Activated T-cell treated with anti-CD3 and anti-CD28 coated beads, Interleukin-2, amount 50 U/mL, for 4 hours (primary cell): ENCODE measurements around the gene GZMM. TPM values are rescaled to one million over a fixed set of nuclear protein-coding genes. Genes with fewer than 3 reads are reported as not detected.

Source experiments
- ATAC-seq, 2 donors: fragments of 200-7000 bp; cut with Tn5 transposase; one replicate each; pipeline ENCODE4 v1.10.0; 2021
- DNase-seq: peaks from one replicate; pipeline ENCODE4 v3.0.0-alpha.2; 2020
- H3K27me3 Mint-ChIP-seq: one replicate; pipeline ENCODE4 v1.8.0; 2021; ENCODE audit warnings: low read depth, mixed read lengths
- H3K36me3 Mint-ChIP-seq: one replicate; pipeline ENCODE4 v1.8.0; 2022; ENCODE audit warnings: mixed read lengths; ENCODE audit not compliant: insufficient read depth
- H3K4me1 Mint-ChIP-seq: one replicate; pipeline ENCODE4 v1.8.0; 2021; ENCODE audit warnings: low read depth, mixed read lengths
- H3K4me3 Mint-ChIP-seq: one replicate; pipeline ENCODE4 v1.8.0; 2021; ENCODE audit warnings: mild to moderate bottlenecking, moderate library complexity, mixed read lengths
- H3K9me3 Mint-ChIP-seq: one replicate; pipeline ENCODE4 v1.8.0; 2021; ENCODE audit warnings: mixed read lengths
- total RNA-seq, 3 donors: library from RNA; stranded (reverse); gene quantifications; one replicate each; pipeline ENCODE4 v1.2.1, GENCODE V29; 2021

The GZMM gene
- total RNA-seq, 3 donors from 2014 or later: 53.2 to 71.8 (median 65.8) TPM

DNA sequence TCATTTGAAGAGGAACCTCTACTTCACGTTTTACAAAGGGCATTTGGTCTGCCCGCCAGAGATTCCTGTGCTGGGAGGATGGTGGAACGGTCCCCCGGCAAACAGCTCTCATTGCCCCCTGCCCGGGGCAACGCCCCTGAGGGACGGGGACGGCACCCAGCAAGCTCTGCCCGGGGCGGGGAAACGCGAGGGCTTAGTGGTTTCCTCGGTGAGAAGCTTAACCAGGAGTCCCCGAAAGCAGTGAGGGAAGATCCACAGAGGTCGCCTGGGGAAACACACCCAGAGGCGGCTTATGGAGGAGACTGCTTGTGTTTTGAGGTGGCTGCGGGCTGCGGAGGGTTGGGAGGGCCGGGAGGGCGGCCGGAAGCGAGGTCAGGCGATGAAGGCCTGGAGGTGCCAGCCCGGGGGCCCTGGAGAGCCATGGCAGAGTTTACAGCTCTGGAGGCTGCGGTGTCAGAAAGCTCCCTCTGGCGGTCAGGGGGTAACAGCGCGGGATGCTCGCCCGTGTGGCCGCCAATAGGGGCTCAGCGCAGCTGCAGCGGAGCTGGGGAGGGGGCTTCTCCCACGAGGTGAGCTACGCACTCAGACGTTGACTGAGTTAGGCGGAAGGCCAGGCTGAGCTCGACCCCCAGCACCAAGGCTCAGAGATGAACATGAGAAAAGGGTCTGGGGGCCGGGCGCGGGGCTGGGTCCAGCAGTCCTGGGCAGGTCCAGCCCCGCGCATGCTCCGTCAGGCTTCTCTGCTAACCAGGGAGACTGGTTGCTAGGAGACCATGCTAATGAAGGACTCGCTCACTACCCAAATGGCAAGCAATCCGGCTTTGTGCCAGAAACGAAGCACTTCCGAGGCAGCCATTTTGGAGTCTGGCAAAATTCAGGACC lies 37.2 kb upstream of the GZMM start:
- DNase-seq (peak; percentile 86), ATAC-seq (peak; percentile 69 to 71)
- H3K36me3 Mint-ChIP-seq: no peaks in the 10 kb centered on the region
- no peaks in the 10 kb centered on the region for H3K27me3 Mint-ChIP-seq
- H3K4me3 Mint-ChIP-seq: peak overlapping the region; percentile 86
- no peaks in the 10 kb centered on the region for H3K9me3 Mint-ChIP-seq
- H3K4me1 Mint-ChIP-seq: peaks cover 37% of the 10 kb centered on the region

DNA sequence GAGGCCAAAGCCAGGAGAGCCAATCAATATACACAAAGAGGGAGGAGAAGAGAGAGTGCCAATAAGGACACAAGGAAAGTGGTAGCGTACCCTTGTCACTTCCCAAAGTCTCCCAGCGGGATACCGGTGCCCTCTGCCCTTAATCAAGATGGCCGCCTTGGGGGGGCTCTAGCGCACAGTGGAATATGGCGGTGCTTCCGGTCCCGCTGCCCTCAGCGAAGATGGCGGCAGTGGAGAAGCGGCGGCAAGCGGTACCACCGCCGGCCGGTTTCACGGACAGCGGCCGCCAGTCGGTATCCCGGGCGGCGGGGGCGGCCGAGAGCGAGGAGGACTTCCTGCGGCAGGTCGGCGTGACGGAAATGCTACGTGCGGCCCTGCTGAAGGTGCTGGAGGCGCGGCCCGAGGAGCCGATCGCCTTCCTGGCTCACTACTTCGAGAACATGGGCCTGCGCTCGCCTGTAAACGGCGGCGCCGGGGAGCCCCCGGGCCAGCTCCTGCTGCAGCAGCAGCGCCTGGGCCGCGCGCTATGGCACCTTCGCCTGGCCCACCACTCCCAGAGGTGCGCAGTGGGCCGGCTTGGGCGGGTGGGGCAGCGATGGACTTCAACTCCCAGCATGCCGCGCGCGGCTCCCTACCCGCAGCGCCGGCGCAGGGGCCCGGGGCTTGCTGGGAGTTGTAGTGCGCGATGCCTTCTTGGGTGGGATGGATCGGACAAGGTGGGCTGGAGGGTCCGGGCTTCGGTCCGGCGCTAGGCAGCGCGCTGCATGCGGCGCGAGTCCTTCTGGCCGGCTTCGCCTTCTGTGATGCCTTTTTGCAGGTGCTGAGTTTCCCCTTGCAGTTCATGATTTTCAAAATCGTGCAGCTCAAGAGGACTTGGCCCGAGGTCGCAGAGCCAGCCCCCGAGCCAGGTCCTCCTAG lies 36.3 kb upstream of the GZMM start, which contains the start of gene TPGS1:
TPGS1 (plus strand) TSS at position 212 of the 918 bp plus-strand sequence; CDS start at position 222, 10 bp downstream.
- peak; percentile 71 to 74 for ATAC-seq
- peak within 1 kb of the TSS; percentile 86 for H3K4me3 Mint-ChIP-seq
- no peaks in the 10 kb centered on the region for H3K27me3 Mint-ChIP-seq
- no peaks in the 10 kb centered on the region for H3K36me3 Mint-ChIP-seq
- peaks cover 43% of the 10 kb centered on the region for H3K4me1 Mint-ChIP-seq
- H3K9me3 Mint-ChIP-seq: no peaks in the 10 kb centered on the region
- DNase-seq: peak; percentile 80

DNA sequence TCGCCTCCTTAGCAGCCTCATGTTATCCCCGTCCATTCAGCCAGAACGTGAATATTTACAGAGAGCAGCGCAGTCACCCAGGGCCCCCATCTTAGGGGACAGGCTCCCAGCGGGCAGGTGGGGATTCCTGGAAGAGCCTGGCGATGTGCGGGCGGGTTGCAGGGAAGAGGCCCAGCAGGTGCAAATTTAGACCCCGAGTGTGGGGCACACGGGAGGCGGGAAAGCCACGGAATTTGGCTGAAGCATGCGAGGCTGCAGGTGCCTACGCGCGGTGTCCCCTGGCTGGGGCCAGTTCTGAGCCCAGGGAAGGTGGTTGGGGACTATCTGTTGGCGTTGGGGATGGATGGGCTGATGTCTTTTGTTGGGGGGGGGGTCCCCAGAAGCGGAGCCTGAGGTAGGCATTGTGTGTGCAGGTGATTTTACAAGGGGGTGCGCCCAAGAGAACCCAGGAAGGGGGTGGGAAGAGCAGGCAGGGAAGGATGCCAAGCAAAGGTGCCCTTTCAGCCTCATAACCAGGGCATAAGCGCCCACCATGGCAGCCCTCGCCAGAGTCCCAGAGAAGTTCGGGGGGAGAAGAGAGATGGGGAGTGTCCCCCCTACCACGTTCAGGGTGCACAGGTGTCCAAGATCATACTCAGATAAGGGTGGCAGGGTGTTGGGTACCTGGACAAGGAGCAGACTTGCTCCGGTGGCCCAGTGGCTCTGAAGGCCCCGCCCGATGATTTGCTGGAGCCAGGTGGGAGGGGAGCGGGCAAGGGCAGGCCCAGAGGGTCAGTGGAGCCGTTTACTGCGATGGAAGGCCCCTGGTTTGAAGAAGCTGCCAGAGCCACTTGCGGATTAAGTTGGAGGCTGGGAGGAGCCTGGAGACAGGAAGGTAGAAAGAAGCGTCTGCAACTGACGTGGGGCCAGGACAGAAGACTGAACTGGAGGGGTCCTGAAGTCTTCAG lies 35.4 kb upstream of the GZMM start:
- ATAC-seq: no peak
- no peak for DNase-seq
- peak overlapping the region; percentile 86 for H3K4me3 Mint-ChIP-seq
- H3K27me3 Mint-ChIP-seq: no peaks in the 10 kb centered on the region
- no peaks in the 10 kb centered on the region for H3K36me3 Mint-ChIP-seq
- no peaks in the 10 kb centered on the region for H3K9me3 Mint-ChIP-seq
- H3K4me1 Mint-ChIP-seq: peaks cover 43% of the 10 kb centered on the region

DNA sequence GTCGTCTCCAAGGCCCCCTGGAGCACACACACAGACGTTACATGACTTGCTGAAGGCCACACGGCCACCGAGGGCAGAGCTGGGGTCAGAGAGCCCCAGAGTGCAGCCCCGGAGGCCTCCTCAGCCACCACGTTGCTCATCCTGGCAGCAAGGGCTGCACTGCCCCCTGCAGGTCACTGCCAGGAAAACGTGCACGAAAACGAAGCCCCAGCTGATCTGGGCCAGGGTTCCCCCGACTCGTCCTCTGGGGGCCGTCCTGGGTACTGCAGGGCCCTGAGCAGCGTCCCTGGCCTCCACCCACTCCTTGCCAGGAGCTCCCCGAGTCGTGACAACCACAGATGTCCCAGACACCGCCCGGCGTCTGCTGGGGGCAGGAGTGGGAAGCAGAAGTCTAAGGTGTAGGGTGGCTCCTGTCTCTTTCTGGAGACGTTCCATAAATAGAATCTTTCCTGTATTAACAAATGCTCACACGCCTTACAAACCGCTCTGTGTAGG lies 33.2 kb upstream of the GZMM start:
- DNase-seq (peak; percentile 91), ATAC-seq (peak; percentile 33 to 39)
- Mint-ChIP-seq H3K4me3 (peak overlapping the region; percentile 81), H3K9me3 (no peaks in the 10 kb centered on the region), H3K4me1 (peaks cover 44% of the 10 kb centered on the region), H3K27me3 (no peaks in the 10 kb centered on the region), H3K36me3 (peaks cover 4% of the 10 kb centered on the region)

DNA sequence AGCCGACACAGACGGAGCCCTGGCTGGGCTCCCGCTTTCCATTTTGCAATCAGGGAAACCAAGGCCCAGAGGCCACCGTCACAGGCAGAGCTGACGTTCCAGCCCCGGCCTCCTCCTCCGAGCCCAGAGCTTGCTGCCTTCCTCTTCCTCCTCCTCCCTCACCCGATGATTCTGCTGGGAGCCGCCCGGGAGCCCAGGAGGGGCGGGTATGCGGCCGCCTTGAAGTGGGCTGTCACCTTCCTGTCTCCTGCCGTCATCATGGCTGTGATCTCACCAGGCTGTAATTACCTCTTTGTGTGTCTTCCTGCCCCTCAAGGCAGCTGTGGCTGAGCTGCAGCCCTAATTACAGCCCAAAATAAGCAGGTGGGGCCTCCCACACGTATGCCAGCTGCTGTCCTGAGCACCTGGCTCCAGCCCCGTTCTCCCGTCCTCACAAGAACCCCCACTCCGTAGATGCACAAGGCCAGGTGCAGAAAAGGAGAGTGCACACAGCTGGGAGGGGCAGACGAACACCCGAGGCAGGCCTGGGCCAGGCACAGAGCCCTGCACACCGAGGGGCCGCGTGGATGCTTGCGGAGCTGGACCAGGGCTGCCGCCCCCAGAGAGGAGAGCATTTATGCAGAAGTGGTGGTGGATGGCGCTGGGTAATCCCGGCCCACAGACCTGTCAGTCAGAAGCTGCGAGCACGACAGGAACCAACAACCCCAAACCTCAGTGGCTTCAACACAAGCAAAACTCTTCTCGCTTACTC lies 32.6 kb upstream of the GZMM start:
- peaks cover 4% of the 10 kb centered on the region for H3K36me3 Mint-ChIP-seq
- H3K4me1 Mint-ChIP-seq: peaks cover 41% of the 10 kb centered on the region
- peak; percentile 77 for DNase-seq
- no peaks in the 10 kb centered on the region for H3K9me3 Mint-ChIP-seq
- ATAC-seq: peak; percentile 34 to 38
- no peaks in the 10 kb centered on the region for H3K27me3 Mint-ChIP-seq
- peak overlapping the region; percentile 81 for H3K4me3 Mint-ChIP-seq

DNA sequence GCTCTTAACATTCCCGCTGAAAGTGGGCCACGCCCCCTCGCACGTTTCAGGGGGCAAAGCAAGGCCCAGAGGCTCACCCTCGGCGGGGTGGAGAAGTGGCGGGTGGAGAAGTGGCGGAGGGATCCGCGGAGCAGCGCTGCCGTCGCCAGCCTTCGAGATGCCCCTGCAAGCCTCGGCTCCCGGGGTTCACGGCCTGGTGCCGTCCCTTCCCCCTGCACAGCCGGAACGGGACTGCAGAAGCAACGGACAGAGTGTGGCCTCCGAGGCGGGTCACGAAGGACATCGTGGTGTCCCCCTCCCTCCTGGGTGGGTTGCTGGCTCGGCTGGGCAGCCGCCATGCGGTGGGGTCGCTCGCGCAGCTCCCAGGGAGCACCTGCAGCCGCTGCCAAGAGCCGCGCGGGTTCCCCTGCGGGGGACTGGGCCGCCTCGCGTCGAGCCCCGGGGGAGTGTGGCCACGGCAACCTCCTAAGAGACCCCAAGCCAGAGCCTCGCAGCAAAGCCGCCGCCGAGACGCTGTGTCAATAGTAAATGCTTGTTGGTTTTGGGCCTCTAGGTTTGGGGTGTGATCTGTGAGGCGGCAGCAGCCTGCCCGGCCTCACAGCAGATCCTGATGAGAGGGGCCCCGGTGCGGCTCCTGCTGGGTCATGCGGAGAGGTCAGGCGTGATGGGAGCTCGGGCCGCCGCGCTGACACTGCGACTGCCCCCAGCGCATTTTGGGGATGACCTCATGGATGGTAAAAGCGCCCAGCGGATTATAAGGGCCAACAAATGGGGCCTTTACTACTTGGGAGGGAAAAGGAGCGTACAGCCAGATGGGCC lies 31.1 kb upstream of the GZMM start:
- Mint-ChIP-seq H3K27me3 (no peaks in the 10 kb centered on the region), H3K4me1 (peaks cover 42% of the 10 kb centered on the region), H3K4me3 (no peak overlapping the region), H3K9me3 (no peaks in the 10 kb centered on the region), H3K36me3 (peaks cover 4% of the 10 kb centered on the region)
- no peak for ATAC-seq
- no peak for DNase-seq

DNA sequence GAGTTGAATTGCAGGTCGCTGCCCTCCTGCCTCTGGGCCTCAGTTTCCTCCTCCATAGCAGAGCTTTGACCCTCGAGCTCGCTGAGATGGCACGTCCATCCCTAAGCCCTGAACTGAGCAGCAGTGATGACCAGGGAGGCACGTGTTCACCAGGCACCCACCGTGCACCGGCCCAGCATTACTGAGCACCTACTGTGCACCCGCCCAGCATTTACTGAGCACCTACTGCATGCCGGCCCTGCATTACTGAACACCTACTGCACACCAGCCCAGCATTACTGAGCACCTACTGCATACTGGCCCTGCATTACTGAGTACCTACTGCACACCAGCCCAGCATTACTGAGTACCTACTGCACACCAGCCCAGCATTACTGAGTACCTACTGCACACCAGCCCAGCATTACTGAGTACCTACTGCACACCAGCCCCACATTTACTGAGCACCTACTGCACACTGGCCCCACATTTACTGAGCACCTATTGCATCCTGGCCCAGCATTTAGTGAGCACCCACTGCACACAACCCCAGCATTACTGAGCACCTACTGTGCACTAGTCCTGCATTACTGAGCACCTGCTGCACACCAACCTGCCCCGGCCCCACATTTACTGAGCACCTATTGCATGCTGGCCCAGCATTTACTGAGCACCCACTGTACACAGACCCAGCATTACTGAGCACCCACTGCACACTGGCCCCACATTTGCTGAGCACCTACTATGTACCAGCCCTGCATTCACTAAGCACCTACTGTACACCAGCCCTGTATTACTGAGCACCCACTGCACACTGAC lies 30.3 kb upstream of the GZMM start:
- DNase-seq (no peak), ATAC-seq (no peak)
- H3K4me3 Mint-ChIP-seq: no peak overlapping the region
- H3K4me1 Mint-ChIP-seq: peaks cover 35% of the 10 kb centered on the region
- H3K27me3 Mint-ChIP-seq: no peaks in the 10 kb centered on the region
- H3K9me3 Mint-ChIP-seq: no peaks in the 10 kb centered on the region
- peaks cover 4% of the 10 kb centered on the region for H3K36me3 Mint-ChIP-seq

DNA sequence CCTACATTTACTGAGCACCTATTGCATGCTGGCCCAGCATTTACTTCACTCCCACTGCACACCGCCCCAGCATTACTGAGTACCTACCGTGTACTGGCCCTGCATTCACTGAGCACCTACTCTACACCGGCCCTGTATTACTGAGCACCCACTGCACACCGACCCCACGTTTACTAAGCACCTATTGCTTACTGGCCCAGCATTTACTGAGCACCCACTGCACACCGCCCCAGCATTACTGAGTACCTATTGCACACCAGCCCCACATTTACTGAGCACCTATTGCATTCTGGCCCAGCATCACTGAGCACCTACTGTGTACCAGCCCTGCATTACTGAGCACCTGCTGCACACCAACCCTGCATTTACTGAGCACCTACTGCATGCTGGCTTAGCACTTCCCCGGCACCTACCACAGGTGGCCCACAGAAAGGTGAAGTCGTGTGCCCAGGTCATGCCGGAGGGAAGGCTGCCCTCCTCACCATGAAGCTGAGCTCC lies 29.6 kb upstream of the GZMM start:
- Mint-ChIP-seq H3K4me3 (no peak overlapping the region), H3K36me3 (peaks cover 4% of the 10 kb centered on the region), H3K27me3 (no peaks in the 10 kb centered on the region), H3K4me1 (peaks cover 30% of the 10 kb centered on the region), H3K9me3 (no peaks in the 10 kb centered on the region)
- no peak for DNase-seq
- ATAC-seq: no peak

DNA sequence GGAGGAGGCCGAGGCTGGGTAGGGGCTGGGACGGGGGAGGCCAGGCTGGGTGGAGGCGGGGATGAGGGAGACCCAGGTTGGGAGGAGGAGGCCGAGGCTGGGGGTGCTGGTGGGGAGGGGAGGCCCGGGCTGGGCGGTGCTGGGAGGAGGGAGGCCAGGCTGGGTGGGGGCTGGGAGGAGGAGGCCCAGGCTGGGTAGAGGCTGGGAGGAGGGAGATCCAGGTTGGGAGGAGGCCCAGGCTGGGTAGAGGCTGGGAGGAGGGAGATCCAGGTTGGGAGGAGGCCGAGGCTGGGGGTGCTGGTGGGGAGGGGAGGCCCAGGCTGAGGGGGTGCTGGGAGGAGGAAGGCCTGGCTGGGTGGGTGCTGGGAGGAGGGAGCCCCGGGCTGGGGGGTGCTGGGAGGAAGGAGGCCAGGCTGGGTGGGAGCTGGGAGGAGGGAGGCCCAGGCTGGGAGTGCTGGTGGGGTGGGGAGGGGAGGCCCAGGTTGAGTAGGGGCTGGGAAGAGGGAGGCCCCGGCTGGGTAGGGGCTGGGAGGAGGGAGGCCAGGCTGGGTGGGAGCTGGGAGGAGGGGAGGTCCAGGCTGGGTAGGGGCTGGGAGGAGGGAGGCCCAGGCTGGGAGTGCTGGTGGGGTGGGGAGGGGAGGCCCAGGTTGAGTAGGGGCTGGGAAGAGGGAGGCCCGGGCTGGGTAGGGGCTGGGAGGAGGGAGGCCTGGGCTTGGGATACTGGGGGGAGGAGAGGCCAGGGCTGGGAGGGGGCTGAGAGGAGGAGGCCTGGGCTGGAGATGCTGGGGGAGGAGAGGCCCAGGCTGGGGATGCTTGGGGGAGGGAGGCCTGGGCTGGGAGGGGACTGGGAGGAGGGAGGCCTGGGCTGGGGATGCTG lies 25.9 kb upstream of the GZMM start:
- Mint-ChIP-seq H3K4me3 (no peak overlapping the region), H3K9me3 (no peaks in the 10 kb centered on the region), H3K4me1 (peaks cover 13% of the 10 kb centered on the region), H3K36me3 (peaks cover 4% of the 10 kb centered on the region), H3K27me3 (no peaks in the 10 kb centered on the region)
- ATAC-seq (peak; percentile 7 to 13), DNase-seq (no peak)

DNA sequence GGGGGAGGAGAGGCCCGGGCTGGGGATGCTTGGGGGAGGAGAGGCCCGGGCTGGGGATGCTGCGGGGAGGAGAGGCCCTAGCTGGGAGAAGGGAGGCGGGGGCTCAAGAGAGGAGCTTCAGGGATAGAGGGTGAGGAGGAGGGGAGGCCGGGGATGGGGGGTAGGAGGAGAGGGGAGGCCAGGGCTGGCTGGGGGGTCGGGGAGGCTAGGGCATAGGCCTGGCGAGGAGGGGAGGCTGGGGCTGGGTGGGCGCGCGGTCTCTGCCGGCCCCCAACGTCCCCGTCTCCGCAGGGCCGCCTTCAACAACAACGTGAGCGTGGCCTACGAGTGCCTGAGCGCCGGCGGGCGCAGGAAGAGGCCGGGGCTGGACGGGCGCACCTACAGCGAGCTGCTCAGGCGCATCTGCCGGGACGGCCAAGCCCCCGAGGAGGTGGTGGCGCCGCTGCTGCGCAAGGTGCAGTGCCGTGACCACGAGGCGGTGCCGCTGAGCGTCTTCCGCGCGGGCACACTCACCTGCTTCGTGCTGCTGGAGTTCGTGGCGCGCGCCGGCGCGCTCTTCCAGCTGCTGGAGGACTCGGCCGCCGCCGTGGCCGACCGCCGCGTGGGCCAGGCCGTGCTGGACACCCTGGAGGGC lies 25.1 kb upstream of the GZMM start:
- ATAC-seq: peak; percentile 89 to 93
- Mint-ChIP-seq H3K4me3 (no peak overlapping the region), H3K36me3 (peaks cover 4% of the 10 kb centered on the region), H3K4me1 (peaks cover 13% of the 10 kb centered on the region), H3K27me3 (no peaks in the 10 kb centered on the region), H3K9me3 (no peaks in the 10 kb centered on the region)
- DNase-seq: peak; percentile 68
